ENCODE results near the gene DUS2.

DNA sequence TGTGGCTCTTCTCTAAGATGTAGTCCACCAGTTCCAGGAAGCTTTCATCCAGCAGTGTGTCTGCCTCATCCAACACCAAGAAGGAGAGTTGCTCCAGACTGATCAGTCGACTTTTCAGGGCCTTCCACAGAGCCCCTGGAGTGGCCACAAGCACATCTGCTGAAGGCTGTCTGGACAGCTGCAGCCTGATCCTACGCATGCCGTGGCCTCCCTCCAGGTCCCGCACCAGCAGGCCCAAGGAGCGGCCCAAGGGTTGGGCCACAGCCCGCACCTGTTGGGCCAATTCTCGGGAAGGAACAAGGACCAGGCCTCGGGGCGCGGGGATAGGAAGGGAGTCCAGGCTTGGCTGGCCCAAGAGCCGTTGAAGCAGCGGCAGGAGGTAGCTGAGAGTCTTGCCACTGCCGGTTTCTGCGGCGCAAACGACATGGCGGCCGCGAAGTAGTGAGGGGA, 781 bp upstream of the DUS2 start:
- TF ChIP-seq, protein P1, sequence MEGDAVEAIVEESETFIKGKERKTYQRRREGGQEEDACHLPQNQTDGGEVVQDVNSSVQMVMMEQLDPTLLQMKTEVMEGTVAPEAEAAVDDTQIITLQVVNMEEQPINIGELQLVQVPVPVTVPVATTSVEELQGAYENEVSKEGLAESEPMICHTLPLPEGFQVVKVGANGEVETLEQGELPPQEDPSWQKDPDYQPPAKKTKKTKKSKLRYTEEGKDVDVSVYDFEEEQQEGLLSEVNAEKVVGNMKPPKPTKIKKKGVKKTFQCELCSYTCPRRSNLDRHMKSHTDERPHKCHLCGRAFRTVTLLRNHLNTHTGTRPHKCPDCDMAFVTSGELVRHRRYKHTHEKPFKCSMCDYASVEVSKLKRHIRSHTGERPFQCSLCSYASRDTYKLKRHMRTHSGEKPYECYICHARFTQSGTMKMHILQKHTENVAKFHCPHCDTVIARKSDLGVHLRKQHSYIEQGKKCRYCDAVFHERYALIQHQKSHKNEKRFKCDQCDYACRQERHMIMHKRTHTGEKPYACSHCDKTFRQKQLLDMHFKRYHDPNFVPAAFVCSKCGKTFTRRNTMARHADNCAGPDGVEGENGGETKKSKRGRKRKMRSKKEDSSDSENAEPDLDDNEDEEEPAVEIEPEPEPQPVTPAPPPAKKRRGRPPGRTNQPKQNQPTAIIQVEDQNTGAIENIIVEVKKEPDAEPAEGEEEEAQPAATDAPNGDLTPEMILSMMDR (IDR thresholded peaks at IDR 0.05), result no peak
- no peak for TF ChIP-seq POLR2A (IDR thresholded peaks at IDR 0.05)
- TF ChIP-seq EP300 (IDR thresholded peaks at IDR 0.05), result no peak

Measured in sigmoid colon (tissue), 4 donors.